H1 (cell line): ENCODE results near the gene OR6V1.
"Not testable (repeated sequence)": the region's sequence is repeated elsewhere in the genome, so short reads cannot be mapped to it uniquely, and the experiment has no call there.

Experiments used
- CHD1 ChIP-seq: IDR thresholded peaks from 2 replicates; pipeline ENCODE4 v1.6.1; 2012; ENCODE audit warnings: low read depth, low read length, improper control_type of control experiment
- EZH2 ChIP-seq: fragments of 200-600 bp; sonication (generic); IDR thresholded peaks from 2 replicates; pipeline ENCODE4 v1.7.1; 2012; ENCODE audit warnings: low read depth, mild to moderate bottlenecking, moderate library complexity, low read length, inconsistent platforms; ENCODE audit not compliant: severe bottlenecking
- NRF1 ChIP-seq: IDR thresholded peaks from 2 replicates; pipeline ENCODE4 v1.6.1; 2011; ENCODE audit warnings: mild to moderate bottlenecking, low read depth, low read length, improper control_type of control experiment
- POLR2A ChIP-seq, 2 experiments: IDR thresholded peaks; 1 replicate in 1 of 2; 2 replicates in 1 of 2; pipeline ENCODE4 v1.6.1; 2011; ENCODE audit warnings: low read depth in 2 of 2, low read length in 2 of 2, mild to moderate bottlenecking in 2 of 2; ENCODE audit errors: control extremely low read depth in 1 of 2
- TF ChIP-seq, protein P1 (sequence below), 3 experiments: IDR thresholded peaks; 1 replicate in 2 of 3; 2 replicates in 1 of 3; pipeline versions ENCODE4 v1.5.1 to v1.6.1; 2011; ENCODE audit warnings: low read length in 3 of 3, mild to moderate bottlenecking in 3 of 3, inconsistent platforms in 2 of 3, low read depth in 1 of 3, moderate library complexity in 1 of 3; ENCODE audit not compliant: insufficient read depth in 1 of 3; ENCODE audit errors: control extremely low read depth in 1 of 3

DNA sequence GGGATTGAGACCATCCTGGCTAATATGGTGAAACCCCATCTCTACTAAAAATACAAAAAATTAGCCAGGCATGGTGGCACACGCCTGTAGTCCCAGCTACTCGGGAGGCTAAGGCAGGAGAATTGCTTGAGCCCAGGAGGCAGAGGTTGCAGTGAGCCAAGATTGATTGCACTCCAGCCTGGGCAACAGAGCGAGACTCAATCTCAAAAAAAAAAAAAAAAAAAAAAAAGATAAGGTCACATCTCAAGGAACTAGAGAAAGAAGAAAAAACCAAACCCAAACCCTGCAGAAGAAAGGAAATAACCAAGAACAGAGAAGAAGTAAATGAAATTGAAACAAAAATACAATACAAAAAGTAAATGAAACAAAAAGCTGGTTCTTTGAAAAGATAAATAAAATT, 33.5 kb downstream of the OR6V1 start:
- TF ChIP-seq CHD1; POLR2A (IDR thresholded peaks at IDR 0.05; ENCODE audit: control extremely low read depth in 1 of 2, low read depth in 2 of 2, low read length in 2 of 2); EZH2; NRF1: not testable (repeated sequence)
- TF ChIP-seq, protein P1, sequence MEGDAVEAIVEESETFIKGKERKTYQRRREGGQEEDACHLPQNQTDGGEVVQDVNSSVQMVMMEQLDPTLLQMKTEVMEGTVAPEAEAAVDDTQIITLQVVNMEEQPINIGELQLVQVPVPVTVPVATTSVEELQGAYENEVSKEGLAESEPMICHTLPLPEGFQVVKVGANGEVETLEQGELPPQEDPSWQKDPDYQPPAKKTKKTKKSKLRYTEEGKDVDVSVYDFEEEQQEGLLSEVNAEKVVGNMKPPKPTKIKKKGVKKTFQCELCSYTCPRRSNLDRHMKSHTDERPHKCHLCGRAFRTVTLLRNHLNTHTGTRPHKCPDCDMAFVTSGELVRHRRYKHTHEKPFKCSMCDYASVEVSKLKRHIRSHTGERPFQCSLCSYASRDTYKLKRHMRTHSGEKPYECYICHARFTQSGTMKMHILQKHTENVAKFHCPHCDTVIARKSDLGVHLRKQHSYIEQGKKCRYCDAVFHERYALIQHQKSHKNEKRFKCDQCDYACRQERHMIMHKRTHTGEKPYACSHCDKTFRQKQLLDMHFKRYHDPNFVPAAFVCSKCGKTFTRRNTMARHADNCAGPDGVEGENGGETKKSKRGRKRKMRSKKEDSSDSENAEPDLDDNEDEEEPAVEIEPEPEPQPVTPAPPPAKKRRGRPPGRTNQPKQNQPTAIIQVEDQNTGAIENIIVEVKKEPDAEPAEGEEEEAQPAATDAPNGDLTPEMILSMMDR (IDR thresholded peaks at IDR 0.05; ENCODE audit: control extremely low read depth in 1 of 3, insufficient read depth in 1 of 3, low read depth in 1 of 3, low read length in 3 of 3) = not testable (repeated sequence)
